K562 (cell line): Measurements from ENCODE around the gene MPV17L. TPM values are rescaled to one million over a fixed set of nuclear protein-coding genes. Genes with fewer than 3 reads are reported as not detected.

Experiments
- ATAC-seq: fragments of 200-7000 bp; cut with Tn5 transposase; 3 replicates; pipeline ENCODE4 v1.9.1; 2020; ENCODE audit warnings: moderate library complexity
- BruUV-seq: library from RNA; stranded (reverse); fragments of 400-500 nt; replicated peaks from 2 replicates; lab custom pipeline; 2021; lab: Mats Ljungman, UMichigan
- CTCF ChIA-PET: fragments of 300-600 bp; formaldehyde crosslinking; extraction: SDS; loops from one replicate; lab custom pipeline; 2021; ENCODE audit warnings: low intra/inter-chr PET ratio; lab: Yijun Ruan, JAX
- POLR2A ChIA-PET: fragments of 300-600, 350-650 bp; sonication (Branson Sonifier 250); formaldehyde crosslinking; extraction: SDS; loops from one replicate; lab custom pipeline; 2021; ENCODE audit warnings: antibody characterized with exemption, inconsistent platforms; lab: Yijun Ruan, JAX
- DNase-seq, 4 experiments: peaks; one replicate each; pipeline versions ENCODE4 v3.0.0 to v3.0.0-alpha.2; 2011 to 2018; ENCODE audit warnings: low spot score in 3 of 4, mixed read lengths in 3 of 4; ENCODE audit errors: extremely low read depth in 1 of 4
- FAIRE-seq: peaks from 2 replicates; lab custom pipeline; 2011; peaks lifted over from hg19 to GRCh38; lab: Jason Lieb, UNC
- H2AFZ ChIP-seq: 2 replicates; pipeline ENCODE4 v1.6.0; 2011; ENCODE audit warnings: low read depth, low read length, control low read depth, inconsistent platforms
- H3K27ac ChIP-seq: fragments of 200-600 bp; 3 replicates; pipeline ENCODE4 v1.8.0; 2011; ENCODE audit warnings: low read depth, mild to moderate bottlenecking, control low read depth, inconsistent platforms, low read length, moderate library complexity, mixed read lengths; ENCODE audit errors: extremely low read depth
- H3K27me3 ChIP-seq, 2 experiments: fragments of 300-600 bp in 1 of 2; 2 replicates in 1 of 2; 3 replicates in 1 of 2; pipeline versions ENCODE4 v1.6.0 to v1.8.0; 2011; ENCODE audit warnings: inconsistent platforms in 2 of 2, low read length in 2 of 2, mild to moderate bottlenecking in 1 of 2, mixed read lengths in 1 of 2, moderate library complexity in 1 of 2; ENCODE audit not compliant: control insufficient read depth in 2 of 2, insufficient read depth in 2 of 2
- H3K36me3 ChIP-seq: fragments of 300-600 bp; 3 replicates; pipeline ENCODE4 v1.8.0; 2011; ENCODE audit warnings: mild to moderate bottlenecking, low read length, inconsistent platforms; ENCODE audit not compliant: control insufficient read depth, insufficient read depth
- H3K4me1 ChIP-seq, 2 experiments: fragments of 200-600 bp in 1 of 2; replicated peaks in 1 of 2; 2 replicates in 1 of 2; 3 replicates in 1 of 2; pipeline versions ENCODE4 v1.5.1 to v1.8.0; 2011; ENCODE audit warnings: inconsistent platforms in 2 of 2, low read length in 2 of 2, mild to moderate bottlenecking in 1 of 2, mixed read lengths in 1 of 2, moderate library complexity in 1 of 2; ENCODE audit not compliant: control insufficient read depth in 2 of 2, insufficient read depth in 2 of 2
- H3K4me2 ChIP-seq: 2 replicates; pipeline ENCODE4 v1.6.1; 2011; ENCODE audit warnings: low read length, control low read depth, inconsistent platforms, mixed read lengths; ENCODE audit not compliant: insufficient read depth
- H3K4me3 ChIP-seq: fragments of 200-600 bp; sonication (generic), shearing (Covaris generic); 2 replicates; pipeline ENCODE4 v1.5.1; 2016; ENCODE audit warnings: control low read depth, inconsistent platforms
- H3K79me2 ChIP-seq: fragments of 200-600 bp; 3 replicates; pipeline ENCODE4 v1.8.0; 2011; ENCODE audit warnings: low read length, inconsistent platforms; ENCODE audit not compliant: control insufficient read depth, insufficient read depth
- H3K9ac ChIP-seq, 2 experiments: 2 replicates each; pipeline versions ENCODE4 v1.6.0 to v1.6.1; 2011; ENCODE audit warnings: low read depth in 2 of 2, low read length in 2 of 2, control low read depth in 1 of 2, inconsistent platforms in 1 of 2, mild to moderate bottlenecking in 1 of 2, mixed read lengths in 1 of 2; ENCODE audit not compliant: insufficient read depth in 1 of 2
- H3K9me1 ChIP-seq: one replicate; pipeline ENCODE4 v1.6.0; 2011; ENCODE audit warnings: inconsistent platforms, mild to moderate bottlenecking, low read length, moderate library complexity; ENCODE audit not compliant: control insufficient read depth, insufficient read depth
- H3K9me3 ChIP-seq: replicated peaks from 2 replicates; pipeline ENCODE4 v1.5.1; 2011; ENCODE audit warnings: low read depth, low read length, inconsistent platforms; ENCODE audit not compliant: control insufficient read depth, insufficient read depth
- H4K20me1 ChIP-seq: replicated peaks from 2 replicates; pipeline ENCODE4 v1.6.1; 2011; ENCODE audit warnings: low read length, inconsistent platforms, mixed read lengths; ENCODE audit not compliant: control insufficient read depth, insufficient read depth
- ADNP ChIP-seq: fragments of 200-800 bp; sonication (Bioruptor generic); IDR thresholded peaks from 2 replicates; pipeline ENCODE4 v1.6.1; 2016; ENCODE audit warnings: missing genetic modification characterization, missing compliant biosample characterization
- BCOR ChIP-seq: fragments of 450-650 bp; IDR thresholded peaks from 2 replicates; pipeline ENCODE4 v1.6.1; 2016
- EGR1 ChIP-seq: fragments of 450-650 bp; conservative IDR thresholded peaks from 2 replicates; pipeline ENCODE4 v1.6.1; 2017; ENCODE audit warnings: mild to moderate bottlenecking
- KDM1A ChIP-seq, 2 experiments: fragments of 450-650 bp; IDR thresholded peaks; 2 replicates each; pipeline ENCODE4 v1.6.1; 2016; ENCODE audit warnings: mild to moderate bottlenecking in 2 of 2
- RBM25 ChIP-seq: fragments of 200-400 bp; formaldehyde crosslinking; IDR thresholded peaks from 2 replicates; pipeline ENCODE4 v1.6.1; 2018; ENCODE audit warnings: low read length, low read depth, moderate library complexity; ENCODE audit not compliant: severe bottlenecking
- XRCC5 ChIP-seq: fragments of 200-400 bp; formaldehyde crosslinking; IDR thresholded peaks from 2 replicates; pipeline ENCODE4 v1.6.1; 2017; ENCODE audit warnings: low read depth, mild to moderate bottlenecking, low read length
- ZNF444 ChIP-seq: fragments of 250-450 bp; sonication (Bioruptor Pico); IDR thresholded peaks from 2 replicates; pipeline ENCODE4 v1.4.0; 2020; ENCODE audit warnings: mild to moderate bottlenecking, moderate library complexity
- WGBS: fragments of 100-300 bp; shearing (Covaris generic); methylation state at CpG from one replicate; pipeline ENCODE4 v1.1.6; 2016; ENCODE audit warnings: low coverage, mixed read lengths; ENCODE audit not compliant: insufficient coverage; ENCODE audit errors: missing lambda C conversion rate; 5-methylcytosine and 5-hydroxymethylcytosine counted together
- in situ Hi-C: fragments of 300-500 bp; cut with MboI; formaldehyde crosslinking; loops from 4 replicates; pipeline ENCODE4 v1.15.0; 2018; ENCODE audit warnings: inconsistent platforms, mixed read lengths
- intact Hi-C: fragments of 100-400 bp; cut with micrococcal nuclease; formaldehyde crosslinking; loops from 2 replicates; pipeline ENCODE4 v1.14.2; 2022
- polyA plus RNA-seq, 8 experiments: library from polyadenylated mRNA; depleted of rRNA in 4 of 8; stranded (reverse) in 5 of 8; unstranded in 3 of 8; fragments of >200 nt; fragmentation: Nextera tagmentation in 2 of 8; fragmentation: Illumina TruSeq in 1 of 8; extraction: Ambion mirVana in 2 of 8; extraction: Trizol in 1 of 8; gene quantifications; 2 replicates each; pipeline versions ENCODE4 v1.2.1 to v1.2.3, GENCODE V29; 2011 to 2014; ENCODE audit warnings: inconsistent platforms in 1 of 8, missing spikeins in 1 of 8
- total RNA-seq, 7 experiments: library from RNA; depleted of rRNA in 6 of 7; stranded (reverse); fragments of >200 nt in 6 of 7; fragmentation: Illumina TruSeq in 2 of 7; extraction: Trizol in 2 of 7; gene quantifications; 2 replicates each; pipeline versions ENCODE4 v1.2.1 to v1.2.3, GENCODE V29; 2011 to 2021; ENCODE audit warnings: low replicate concordance in 1 of 7

MPV17L gene
- total and polyA plus RNA-seq, 9 of the 15 experiments (the other 6 are each of a cell fraction or from before 2014, with no cell fraction given) = not detected

DNA sequence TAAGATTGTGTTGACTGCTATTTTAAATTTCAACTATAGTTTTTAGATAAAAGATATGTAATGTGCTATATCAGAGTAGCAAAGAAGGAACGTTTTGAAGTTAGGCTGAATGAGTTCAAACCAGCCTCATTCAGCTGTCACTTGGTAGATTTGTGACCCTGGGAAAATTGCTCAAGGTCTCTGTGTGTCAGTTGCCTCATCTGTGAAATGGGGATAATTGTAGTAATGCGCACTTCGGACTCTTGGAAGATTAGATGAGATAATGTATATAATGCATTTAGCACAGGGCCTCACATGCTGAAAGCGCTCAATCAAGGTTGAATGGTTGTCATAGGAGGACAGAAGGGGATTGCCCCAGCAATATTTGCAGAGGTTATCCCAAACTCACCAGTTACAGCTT lies 43.5 kb downstream of the MPV17L start:
- Histone ChIP-seq H3K36me3 (no peaks in the 10 kb centered on the region), H3K9ac (no peak overlapping the region), H3K9me1 (no peaks in the 10 kb centered on the region), H3K79me2 (no peaks in the 10 kb centered on the region), H3K9me3 (no peaks in the 10 kb centered on the region), H4K20me1 (no peaks in the 10 kb centered on the region), H3K27me3 (peaks cover 8 to 16% of the 10 kb centered on the region in 2 experiments; a peak in 3 of 5 replicates), H3K4me2 (no peak overlapping the region), H3K4me1 (peaks cover 0 to 13% of the 10 kb centered on the region in 2 experiments; a peak in 2 of 5 replicates), H3K27ac (no peak overlapping the region), H2AFZ (no peak overlapping the region), H3K4me3 (no peak overlapping the region)
- no TSS peak for BruUV-seq
- ATAC-seq (no peak), FAIRE-seq (no peak), DNase-seq (no peak)
- intact Hi-C loops = no loop called here
- in situ Hi-C loops = no loop called here
- CTCF ChIA-PET = no interaction called here
- WGBS = 48% methylated on average over 4 of the region's 4 CpGs
- POLR2A ChIA-PET = no interaction called here
- TF ChIP-seq EGR1 (no peak), ZNF444 (no peak), KDM1A (IDR thresholded peaks at IDR 0.05) (peak; percentile 9 to 45; a peak in 1 of 4 replicates), BCOR (peak; percentile 75), RBM25 (peak; percentile 83), ADNP (tag) (0 out of 2 replicates have a peak, but pooled peaks have one; percentile 42)

DNA sequence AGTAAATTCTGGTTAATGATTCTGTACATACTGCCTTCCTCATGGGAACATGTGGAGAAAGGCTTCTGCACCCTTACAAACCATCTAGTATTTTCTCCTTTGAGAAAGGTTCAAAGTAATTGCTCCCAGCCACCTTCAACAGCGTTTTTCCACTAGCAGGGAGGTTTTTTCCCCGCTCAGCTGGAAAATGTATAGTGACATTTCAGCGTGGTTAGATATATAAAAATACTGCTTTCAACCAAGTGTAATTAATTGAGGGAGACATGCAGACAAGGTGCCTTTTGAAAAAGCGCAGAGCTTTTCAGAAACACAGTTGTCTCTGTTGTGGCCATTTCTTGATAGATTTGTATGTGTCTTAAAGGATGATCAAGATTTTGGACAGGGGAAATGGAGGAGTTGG lies 44.0 kb downstream of the MPV17L start:
- no peak overlapping the region for H3K4me2 ChIP-seq
- ATAC-seq = no peak
- no peak overlapping the region for H3K9ac ChIP-seq
- in situ Hi-C loops = no loop called here
- POLR2A ChIA-PET = no interaction called here
- no peak overlapping the region for H3K27ac ChIP-seq
- no peaks in the 10 kb centered on the region for H4K20me1 ChIP-seq
- CTCF ChIA-PET = no interaction called here
- intact Hi-C loops = no loop called here
- peaks cover 0 to 9% of the 10 kb centered on the region in 2 experiments; a peak in 1 of 5 replicates for H3K4me1 ChIP-seq
- no peak overlapping the region for H2AFZ ChIP-seq
- no peaks in the 10 kb centered on the region for H3K79me2 ChIP-seq
- H3K4me3 ChIP-seq = no peak overlapping the region
- FAIRE-seq = no peak
- H3K9me3 ChIP-seq = no peaks in the 10 kb centered on the region
- no peaks in the 10 kb centered on the region for H3K9me1 ChIP-seq
- TF ChIP-seq XRCC5 = no peak
- peak; percentile 2 for TF ChIP-seq RBM25
- no TSS peak for BruUV-seq
- 44% methylated on average over 4 of the region's 4 CpGs for WGBS
- DNase-seq = no peak
- H3K27me3 ChIP-seq = peaks cover 5 to 12% of the 10 kb centered on the region in 2 experiments; a peak in 3 of 5 replicates
- H3K36me3 ChIP-seq = no peaks in the 10 kb centered on the region
